Mammary epithelial cell (primary cell): ENCODE data around the gene TEX44.

ENCODE experiments used
- CTCF ChIP-seq, 2 donors: IDR thresholded peaks in 1 of 2; conservative IDR thresholded peaks in 1 of 2; 2 replicates each; pipeline ENCODE4 v1.5.1; 2011 to 2012; ENCODE audit warnings: inconsistent platforms in 2 of 2, low read length in 2 of 2, mild to moderate bottlenecking in 2 of 2, control low read depth in 1 of 2, low read depth in 1 of 2; ENCODE audit not compliant: insufficient read depth in 1 of 2; ENCODE audit errors: extremely low read depth in 1 of 2
- EZH2 ChIP-seq: IDR thresholded peaks from 2 replicates; pipeline ENCODE4 v1.6.1; 2012; ENCODE audit warnings: low read length, inconsistent platforms, borderline replicate concordance

- TF ChIP-seq CTCF (conservative IDR thresholded peaks at IDR 0.05 in 1 of 2, IDR thresholded peaks at IDR 0.05 in 1 of 2; ENCODE audit: extremely low read depth in 1 of 2, insufficient read depth in 1 of 2, low read depth in 1 of 2, low read length in 2 of 2) = no peak
- no peak for TF ChIP-seq EZH2
These were observed 21.2 kb downstream of the TEX44 start for GRCh38 chr2:231613663-231614558.
